Stimulated activated CD8-positive, alpha-beta memory T cell treated with anti-CD3 and anti-CD28 coated beads, Interleukin-4, amount 100 ng/mL, for 1 hour (primary cell): ENCODE results near the gene KRTAP10-11.
"Not testable (repeated sequence)": the region's sequence is repeated elsewhere in the genome, so short reads cannot be mapped to it uniquely, and the experiment has no call there.

Source experiments
- DNase-seq, 2 donors: peaks; one replicate each; pipeline ENCODE4 v3.0.0-alpha.2; 2020; ENCODE audit warnings: low read depth in 2 of 2, low spot score in 1 of 2

KRTAP10-11 gene

DNA sequence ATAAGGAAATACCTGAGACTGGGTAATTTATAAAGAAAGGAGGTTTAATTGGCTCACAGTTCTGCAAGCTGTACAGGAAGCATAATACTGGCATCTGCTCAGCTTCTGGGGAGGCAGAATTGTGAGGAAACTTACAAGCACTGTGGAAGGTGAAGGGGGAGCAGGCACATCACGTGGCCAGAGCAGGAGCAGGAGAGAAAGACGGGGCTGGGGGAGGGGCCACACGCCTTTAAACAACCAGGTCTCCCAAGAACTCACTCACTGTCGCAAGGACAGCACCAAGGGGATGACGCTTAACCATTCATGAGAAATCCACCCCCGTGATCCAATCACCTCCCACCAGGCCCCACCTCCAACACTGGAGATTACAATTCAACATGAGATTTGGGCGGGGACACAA lies 15.4 kb downstream of the KRTAP10-11 start:
- DNase-seq, result not testable (repeated sequence)

DNA sequence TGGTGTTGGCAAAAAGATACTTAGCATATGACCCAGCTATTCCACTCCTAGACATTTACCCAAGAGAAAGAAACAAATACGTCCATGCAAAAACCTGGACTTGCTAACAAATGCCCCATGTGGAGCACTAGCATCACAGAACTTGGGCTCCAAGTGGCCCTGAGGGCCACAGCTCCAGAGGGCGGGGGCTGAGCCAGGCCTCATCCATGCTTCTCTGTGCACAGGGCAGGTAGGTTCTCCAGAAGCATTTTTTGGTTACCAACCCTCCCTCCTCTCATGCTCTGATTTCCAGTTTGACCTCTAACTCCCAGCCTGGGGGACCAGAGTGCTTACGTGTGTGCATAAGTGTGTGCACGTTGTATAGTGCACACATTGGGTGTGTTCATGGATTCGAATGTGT lies 18.5 kb downstream of the KRTAP10-11 start:
- DNase-seq, result no peak

DNA sequence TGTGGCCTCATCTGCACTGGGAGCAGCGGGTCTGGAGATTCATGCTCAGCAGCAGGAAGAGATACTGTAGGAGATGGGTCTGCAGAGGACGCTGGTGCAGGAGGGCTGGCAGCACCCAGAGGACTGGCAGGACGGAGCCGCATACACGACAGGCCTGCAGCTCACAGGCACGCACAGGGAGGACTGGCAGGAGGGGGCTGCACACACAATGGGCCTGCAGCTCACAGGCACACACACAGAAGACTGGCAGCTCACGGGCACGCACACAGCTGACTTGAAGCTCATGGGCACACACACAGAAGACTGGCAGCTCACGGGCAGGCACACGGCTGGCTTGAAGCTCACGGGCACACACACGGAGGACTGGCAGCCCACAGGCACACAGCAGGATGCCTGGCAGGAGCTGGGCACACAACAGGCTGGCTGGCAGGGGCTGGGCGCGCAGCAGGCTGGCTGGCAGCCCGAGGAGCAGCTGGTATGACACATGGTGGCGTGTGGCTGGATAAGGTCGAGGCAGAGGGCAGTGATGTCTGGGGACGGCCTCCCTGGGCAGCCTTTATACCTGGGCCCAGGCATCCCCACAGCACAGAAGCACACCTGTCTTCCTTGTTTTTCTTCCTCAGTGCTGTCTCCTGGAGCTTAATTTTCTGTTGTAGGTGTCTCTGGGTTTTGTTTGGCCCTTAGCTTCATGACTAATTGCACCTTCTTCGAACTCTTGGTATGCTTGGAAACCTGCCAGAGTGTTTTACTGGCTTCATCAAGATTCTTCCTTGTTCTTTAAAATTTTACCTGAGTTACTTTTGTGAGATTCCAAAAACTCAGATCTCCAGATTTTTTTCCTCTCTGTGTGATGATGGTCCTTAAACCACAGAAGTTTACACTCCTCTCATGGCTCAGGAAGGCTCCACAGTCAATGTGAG lies 20.4 kb downstream of the KRTAP10-11 start, which contains the start of gene KRTAP12-2:
Gene KRTAP12-2 (minus strand): TSS at position 527 of the 920 bp plus-strand sequence. CDS start 41 bp downstream, at position 486.
- DNase-seq, result no peak

DNA sequence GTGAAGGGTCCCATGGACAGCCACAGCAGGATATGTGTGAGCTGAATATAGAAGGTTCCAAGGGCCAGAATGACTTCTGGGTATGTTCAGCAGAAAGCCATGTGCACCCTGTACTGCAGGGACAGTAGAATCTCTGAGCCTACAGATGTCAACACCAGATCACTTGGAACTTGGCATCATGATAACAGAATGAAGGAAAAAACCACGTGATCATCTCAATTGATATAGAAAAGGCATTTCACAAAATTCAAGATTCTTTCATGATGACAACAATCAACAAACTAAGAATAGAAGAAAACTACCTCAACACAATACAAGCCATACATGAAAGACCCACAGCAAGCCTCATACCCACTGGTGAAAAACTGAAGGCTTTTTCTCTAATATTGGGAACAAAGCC lies 21.4 kb downstream of the KRTAP10-11 start:
- no peak for DNase-seq

DNA sequence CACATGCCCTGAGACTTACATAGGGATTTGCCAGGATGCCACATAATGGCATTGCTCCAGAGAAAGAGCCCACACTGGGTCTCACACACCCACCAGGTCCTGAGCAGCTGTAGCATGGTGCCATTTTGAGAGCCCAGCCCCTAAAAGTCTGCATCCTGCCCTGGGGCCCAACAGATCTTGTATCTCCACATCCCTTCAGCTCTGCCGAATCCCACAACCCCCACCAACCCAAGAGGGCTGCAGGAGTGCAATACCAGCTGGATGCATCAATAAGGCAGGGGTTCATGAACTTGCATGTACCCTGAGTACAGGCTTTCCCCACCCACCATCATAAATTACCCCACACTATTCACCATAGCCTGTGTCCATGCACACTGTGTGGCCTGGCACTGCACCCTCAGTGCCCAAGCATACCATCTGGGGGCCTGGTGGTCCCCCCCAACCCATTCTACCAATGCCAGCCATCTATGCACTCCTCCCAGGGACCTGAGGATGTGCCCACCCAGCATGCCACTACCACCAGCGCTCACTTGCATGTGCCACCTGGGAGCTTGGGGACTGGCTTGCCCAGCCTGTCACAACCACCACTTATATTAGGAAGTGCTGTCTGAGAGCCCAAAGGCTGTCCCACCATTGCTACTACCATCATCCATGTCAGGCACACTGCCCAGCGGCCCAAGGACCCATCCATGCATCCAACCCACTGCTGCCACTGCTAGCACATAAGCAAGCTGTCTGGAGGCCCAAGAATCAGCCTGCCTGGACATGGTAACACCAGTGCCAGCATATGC lies 24.6 kb downstream of the KRTAP10-11 start:
- DNase-seq, result no peak

DNA sequence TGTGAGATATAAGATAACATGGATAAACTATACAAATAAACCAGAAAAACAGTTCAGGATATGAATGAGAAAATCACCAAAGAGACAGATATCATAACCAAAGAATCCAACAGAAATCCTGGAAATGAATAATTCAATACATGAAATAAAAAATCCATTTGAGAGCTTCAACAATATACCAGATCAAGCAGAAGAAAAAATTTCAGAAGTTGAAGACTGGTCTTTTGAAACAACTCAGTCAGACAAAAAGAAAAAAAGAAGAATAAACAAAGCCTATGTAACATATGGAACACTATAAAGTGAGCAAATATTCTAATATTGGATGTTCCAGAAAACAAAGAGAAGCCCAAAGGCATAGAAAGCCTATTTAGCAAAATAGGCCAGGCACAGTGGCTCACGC lies 25.7 kb downstream of the KRTAP10-11 start:
- no peak for DNase-seq

DNA sequence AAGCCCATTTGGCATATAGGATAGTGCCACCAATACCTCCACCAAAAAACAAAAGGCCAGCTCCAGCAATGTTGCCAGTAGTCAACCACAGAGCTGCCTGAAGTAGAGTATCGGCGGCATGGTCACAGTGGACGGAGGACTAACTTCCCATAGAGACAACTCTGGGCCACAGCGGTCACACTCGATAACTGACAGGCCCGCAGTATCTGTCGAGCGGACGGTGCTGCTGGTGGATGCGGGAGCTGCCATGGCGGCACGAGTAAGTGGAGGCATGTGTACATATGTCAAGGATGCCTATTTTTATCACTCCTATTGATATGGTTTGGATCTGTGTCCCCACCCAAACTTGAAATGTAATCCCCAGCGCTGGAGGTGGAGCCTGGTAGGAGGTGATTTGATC lies 31.7 kb downstream of the KRTAP10-11 start:
- no peak for DNase-seq

DNA sequence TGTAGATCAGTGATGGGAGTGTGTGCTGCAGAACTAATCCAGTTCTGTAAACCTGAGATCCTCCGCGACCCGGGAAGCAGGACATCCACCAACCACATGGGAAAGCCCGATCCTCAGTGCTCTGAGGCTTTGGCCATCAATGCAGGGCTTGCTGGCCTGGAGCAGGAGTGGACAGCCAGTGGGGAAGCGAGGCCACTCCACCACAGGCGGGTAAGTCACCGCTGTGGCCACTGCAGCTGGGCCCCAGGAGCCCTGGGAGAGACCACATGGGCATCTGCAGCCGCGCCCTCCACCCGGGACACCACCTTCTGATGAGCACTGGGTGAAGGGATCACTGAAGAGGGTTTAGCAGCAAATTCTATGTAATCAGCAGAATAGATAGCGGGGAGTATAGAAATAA lies 34.9 kb downstream of the KRTAP10-11 start:
- DNase-seq, result no peak

DNA sequence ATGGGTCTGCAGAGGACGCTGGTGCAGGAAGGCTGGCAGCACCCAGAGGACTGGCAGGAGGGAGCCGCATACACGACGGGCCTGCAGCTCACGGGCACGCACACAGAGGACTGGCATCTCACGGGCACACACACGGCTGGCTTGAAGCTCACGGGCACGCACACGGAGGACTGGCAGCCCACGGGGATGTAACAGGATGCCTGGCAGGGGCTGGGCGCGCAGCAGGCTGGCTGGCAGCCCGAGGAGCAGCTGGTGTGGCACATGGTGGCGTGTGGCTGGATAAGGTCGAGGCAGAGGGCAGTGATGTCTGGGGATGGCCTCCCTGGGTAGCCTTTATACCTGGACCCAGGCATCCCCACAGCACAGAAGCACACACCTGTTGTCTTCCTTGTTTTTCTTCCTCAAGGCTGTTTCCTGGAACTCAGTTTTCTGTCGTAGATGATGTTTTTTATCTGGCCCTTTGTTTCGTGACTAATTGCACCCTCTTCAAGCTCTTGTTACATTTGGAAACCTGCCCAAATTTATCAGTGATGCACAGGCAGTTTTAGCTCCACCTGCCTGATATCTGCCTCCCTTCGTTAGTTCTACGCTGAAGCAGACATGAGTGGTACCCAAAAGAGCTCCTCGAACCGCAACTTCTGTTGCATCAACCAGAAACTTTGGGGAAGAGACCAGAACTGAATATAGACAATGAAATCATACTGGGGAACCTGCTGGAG lies 35.8 kb downstream of the KRTAP10-11 start, which contains the start of gene KRTAP12-1:
Gene KRTAP12-1 (minus strand): TSS at position 303 of the 719 bp plus-strand sequence. CDS start 40 bp downstream, at position 263.
- no peak for DNase-seq

DNA sequence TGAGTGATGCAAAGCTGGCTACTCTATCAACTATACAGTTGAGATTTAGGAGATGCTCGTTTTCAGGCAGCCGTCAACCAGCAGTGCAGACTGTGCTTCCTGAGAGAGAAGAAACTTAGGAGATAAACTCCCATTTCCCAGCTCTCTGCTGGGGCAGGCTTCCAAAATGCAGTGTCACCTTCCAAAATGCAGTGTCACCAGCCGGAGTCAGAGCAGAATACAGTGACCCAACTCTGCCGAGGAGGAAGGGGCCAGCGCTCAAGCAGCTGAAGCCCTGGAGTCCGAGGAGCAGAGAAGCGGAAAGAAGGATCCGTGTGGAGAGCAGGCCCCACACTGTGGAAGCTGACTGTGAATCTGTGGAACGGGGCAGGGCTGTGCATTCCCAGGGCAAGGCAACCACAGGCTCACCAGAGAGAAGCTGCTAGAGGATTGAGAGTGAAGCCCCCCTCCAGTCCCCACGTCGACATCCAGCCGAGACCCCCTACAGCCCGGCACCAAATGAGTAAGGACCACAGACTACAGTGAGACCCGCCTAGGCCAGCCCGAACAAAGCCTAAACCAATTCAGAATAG lies 36.5 kb downstream of the KRTAP10-11 start:
- DNase-seq, result no peak

DNA sequence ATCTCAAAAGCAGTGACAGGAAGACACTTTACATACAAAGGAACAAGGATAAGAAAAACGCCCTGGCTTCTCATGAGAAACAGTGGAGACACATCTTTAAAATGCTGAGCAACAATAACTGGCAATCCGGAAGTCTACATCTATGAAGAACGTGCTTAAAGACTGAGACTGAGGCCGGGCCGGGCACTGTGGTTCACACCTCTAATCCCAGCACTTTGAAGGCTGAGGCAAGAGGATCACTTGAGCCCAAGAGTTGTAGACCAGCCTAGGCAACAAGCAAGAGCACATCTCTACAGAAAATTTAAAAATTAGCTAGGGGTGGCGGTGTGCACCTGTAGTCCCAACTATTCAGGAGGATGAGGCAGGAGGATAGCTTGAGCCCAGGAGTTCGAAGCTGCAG lies 37.9 kb downstream of the KRTAP10-11 start:
- no peak for DNase-seq

DNA sequence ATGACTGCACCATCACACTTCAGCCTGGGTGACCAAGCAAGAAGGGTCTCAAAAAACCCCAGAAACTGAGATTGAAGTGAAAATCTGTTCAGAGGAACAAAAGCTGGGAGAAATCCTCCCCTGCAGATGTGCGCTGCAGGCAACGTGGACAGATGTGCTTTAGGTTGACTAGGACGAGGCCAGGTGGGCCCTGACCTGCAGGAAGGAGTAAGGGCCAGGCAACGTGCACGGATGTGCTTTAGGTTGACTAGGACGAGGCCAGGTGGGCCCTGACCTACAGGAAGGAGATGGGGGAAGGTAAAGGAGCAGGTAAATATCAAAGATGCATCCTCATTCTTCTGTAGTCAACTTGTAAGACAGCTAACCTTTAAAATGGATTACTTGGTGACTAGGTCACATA lies 38.3 kb downstream of the KRTAP10-11 start:
- DNase-seq, result no peak

DNA sequence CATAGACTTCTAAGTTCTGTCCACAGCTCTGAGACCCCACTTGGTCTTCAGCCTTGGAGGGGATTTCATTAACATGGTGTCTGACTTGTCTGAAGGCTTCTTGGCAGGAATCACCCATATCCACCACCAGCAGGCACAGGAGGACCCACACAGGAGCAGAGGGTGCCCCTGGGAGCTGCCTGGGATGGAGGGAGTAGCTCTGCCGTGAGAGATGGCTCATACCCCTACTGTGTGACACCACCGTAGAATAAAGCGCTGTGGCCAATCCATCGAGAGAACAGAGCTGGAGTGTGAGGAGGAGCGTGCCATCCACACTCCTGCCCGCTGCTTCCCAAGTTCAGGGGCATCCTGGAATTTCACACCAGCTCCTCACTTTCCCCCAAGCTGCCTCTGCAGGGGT lies 38.8 kb downstream of the KRTAP10-11 start:
- not testable (repeated sequence) for DNase-seq

DNA sequence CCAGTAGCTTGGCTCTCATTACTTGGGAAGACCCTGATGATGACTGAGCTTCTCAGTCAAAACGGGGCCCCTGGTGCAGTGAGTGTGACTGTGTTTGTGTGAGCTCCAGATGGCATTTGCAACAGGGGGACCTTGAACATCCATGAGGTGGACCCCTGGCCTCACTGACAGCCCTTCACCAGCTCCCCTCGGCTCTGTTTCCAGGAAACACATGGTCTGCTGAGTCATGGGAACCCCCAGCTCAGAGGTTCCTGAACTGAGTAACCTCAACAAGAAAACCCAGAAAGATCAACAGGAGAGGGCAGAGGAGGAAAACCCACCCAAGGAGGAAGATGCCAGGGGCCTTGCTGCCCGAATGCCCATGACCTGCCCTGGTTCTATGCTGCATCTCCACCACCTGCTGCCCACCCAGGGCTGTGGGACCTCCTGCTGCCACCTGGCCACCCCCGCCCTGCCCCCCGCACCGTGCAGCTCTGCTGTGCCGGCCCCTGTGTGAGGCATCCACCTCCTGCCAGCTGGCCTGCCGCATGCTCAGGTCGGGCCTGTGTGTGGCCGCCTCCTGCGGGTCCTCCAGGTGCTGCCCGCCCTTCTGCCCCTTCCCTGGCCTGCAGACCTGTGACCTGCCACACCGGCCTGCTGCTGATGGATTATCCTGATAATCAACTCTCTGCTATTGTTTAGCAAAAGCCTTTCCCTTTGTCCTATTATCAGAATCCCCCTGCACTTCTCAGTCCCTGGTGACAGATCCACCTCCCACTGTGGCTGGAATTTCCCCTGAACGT lies 40.0 kb downstream of the KRTAP10-11 start:
- DNase-seq, result no peak

DNA sequence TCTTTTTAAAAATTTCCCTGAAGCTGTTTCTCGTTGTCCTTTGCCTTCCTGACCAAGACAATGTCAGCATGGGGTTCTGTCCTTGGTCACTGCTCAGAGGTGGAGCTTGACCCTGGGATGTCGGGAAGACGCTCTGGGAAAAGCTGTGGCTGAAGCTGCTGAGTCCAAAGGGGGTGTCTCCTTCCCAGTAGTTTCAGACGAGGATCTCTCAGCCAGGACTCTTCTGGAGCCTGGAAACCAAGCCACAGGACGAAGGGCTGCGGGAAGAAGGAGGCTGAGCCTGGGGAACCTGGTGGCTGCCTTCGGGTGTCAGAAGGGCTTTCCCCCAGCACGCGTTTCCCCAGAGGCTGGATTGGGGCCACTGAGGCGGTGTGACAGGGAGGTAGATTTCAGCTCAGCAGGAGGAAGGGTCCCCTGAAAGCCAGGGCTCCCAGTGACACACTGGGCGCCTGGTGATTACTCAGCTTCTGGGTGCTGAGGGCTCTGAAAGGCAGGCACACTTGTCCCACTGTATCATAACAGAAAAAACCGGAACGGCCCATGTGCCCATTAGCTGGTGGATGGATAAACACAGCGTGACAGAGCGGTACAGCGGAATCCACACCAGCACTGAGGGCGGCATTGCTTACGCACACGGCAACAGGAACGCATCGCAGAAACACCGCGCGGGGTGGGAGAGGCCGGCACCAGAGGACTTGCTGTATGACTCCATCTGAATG lies 40.8 kb downstream of the KRTAP10-11 start:
- no peak for DNase-seq

DNA sequence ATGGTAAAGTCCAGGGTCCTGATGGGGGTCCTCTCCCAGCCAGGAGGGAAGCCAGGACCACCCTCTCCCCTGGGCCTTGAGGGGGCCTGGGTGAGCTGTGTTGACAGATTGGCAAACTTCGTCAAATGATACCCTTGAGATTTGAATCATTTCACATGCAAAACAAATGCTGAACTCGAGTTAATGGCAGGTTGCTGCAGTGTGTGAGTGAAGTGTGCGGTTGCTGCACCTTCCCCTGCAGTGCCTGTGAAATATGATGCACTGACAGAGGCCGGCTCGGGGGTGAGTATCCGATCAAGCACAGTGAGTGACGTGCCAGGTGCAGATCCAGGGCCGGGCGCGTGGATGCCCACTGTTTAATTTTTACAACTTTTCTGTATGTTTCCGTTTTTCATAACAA lies 41.5 kb downstream of the KRTAP10-11 start:
- DNase-seq, result no peak

DNA sequence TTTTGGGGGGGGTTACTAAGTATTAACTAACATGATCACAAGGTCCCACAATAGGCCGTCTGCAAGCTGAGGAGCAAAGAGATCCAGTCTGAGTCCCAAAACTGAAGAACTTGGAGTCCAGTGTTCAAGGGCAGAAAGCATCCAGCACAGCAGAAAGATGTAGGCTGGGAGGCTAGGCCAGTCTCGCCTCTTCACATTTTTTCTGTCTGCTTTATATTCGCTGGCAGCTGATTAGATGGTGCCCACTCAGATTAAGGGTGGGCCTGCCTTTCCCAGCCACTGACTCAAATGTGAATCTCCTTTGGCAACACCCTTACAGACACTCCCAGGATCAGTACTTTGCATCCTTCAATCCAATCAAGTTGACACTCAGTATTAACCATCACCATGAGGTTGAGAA lies 43.5 kb downstream of the KRTAP10-11 start:
- not testable (repeated sequence) for DNase-seq

DNA sequence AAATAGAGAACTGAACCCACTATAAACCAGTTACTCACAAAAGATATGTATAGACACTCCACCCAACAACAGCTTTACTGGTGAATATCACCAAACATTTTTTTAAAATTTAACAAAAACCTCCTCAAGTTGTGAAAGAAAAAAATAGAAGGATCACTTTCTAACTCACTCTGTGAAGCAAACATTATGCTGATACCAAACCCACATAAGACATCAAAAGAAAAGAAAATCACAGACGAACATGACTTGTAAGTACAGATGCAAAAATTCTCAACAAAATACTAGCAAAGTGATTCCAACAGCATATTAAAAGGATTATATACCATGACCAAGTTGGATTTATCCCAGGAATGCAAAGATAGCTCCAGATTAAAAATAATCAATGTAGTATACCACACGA lies 45.5 kb downstream of the KRTAP10-11 start:
- DNase-seq, result no peak

DNA sequence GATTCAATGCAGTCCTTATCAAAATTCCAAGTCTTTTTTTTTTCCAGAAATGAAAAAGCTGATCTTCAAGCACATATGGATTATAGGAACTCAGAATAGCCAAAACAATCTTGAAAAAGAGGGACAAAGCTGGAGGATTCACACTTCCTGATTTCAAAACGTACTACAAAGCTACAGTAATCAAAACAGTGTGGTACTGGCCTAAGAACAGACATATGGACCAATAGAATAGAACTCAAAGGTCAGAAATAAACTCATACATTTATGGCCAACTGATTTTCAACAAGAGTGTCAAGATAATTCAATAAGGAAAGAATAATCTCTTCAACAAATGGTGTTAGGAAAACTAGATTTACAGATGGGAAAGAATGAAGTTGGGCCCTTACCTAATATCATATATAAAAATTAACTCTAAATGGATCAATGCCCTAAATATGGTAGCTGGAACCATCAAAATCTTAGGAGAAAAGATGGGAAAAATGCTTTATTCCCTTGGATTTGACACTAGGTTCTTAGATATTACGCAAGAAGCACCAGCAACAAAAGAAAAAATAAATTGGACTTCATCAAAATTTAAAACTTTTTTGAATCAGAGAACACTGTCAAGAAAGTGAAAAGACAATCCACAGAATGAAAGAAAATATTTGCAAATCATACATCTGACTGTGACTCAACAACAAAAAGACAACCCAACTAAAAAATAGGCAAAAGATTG lies 46.7 kb downstream of the KRTAP10-11 start:
- no peak for DNase-seq
